HG03575 (cell line): Measurements from ENCODE around the gene SF3B3.
"Not testable (repeated sequence)": the region's sequence is repeated elsewhere in the genome, so short reads cannot be mapped to it uniquely, and the experiment has no call there.

Experiments used
- ATAC-seq: cut with Tn5 transposase; IDR thresholded peaks from one replicate; pipeline ENCODE4 v1.9.1; 2021; ENCODE audit not compliant: unreplicated experiment, insufficient number of reproducible peaks, low FRiP score; ENCODE audit errors: extremely low read depth

The SF3B3 gene

GRCh38 chr16:70508752-70509151 lies 14.9 kb upstream of the SF3B3 start:
- ATAC-seq: no peak

- no peak for ATAC-seq
These were observed 13.4 kb upstream of the SF3B3 start for GRCh38 chr16:70510216-70510615.

- no peak for ATAC-seq
These were observed 11.8 kb upstream of the SF3B3 start for GRCh38 chr16:70511833-70512232.

GRCh38 chr16:70512456-70512855 lies 11.2 kb upstream of the SF3B3 start:
- ATAC-seq: no peak

GRCh38 chr16:70520612-70521297 lies 2.9 kb upstream of the SF3B3 start:
- ATAC-seq: no peak

GRCh38 chr16:70522216-70523075 lies 1.2 kb upstream of the SF3B3 start:
- no peak for ATAC-seq

- no peak for ATAC-seq
These were observed 407 bp upstream of the SF3B3 start, which contains the start of gene COG4 for GRCh38 chr16:70523076-70523742. COG4 (minus strand) TSS chr16:70523554; CDS start chr16:70523543, 11 bp downstream.

- not testable (repeated sequence) for ATAC-seq
These were observed 796 bp downstream of the SF3B3 start for GRCh38 chr16:70524399-70524825.

- ATAC-seq: no peak
These were observed 2.8 kb downstream of the SF3B3 start for GRCh38 chr16:70526403-70526802.

GRCh38 chr16:70527315-70527996 lies 3.8 kb downstream of the SF3B3 start:
- ATAC-seq: no peak

GRCh38 chr16:70529051-70529777 lies 5.6 kb downstream of the SF3B3 start:
- ATAC-seq: no peak

GRCh38 chr16:70529954-70530353 lies 6.3 kb downstream of the SF3B3 start:
- ATAC-seq: not testable (repeated sequence)

GRCh38 chr16:70534971-70535370 lies 11.4 kb downstream of the SF3B3 start:
- ATAC-seq: no peak

- no peak for ATAC-seq
These were observed 17.4 kb downstream of the SF3B3 start for GRCh38 chr16:70540994-70541393.

- no peak for ATAC-seq
These were observed 20.9 kb downstream of the SF3B3 start for GRCh38 chr16:70544548-70544947.

- ATAC-seq: no peak
These were observed 25.3 kb downstream of the SF3B3 start for GRCh38 chr16:70548936-70549335.

GRCh38 chr16:70550082-70550481 lies 26.5 kb downstream of the SF3B3 start:
- no peak for ATAC-seq

GRCh38 chr16:70551788-70552187 lies 28.2 kb downstream of the SF3B3 start:
- no peak for ATAC-seq

GRCh38 chr16:70552675-70553074 lies 29.1 kb downstream of the SF3B3 start:
- ATAC-seq: no peak
